ENCODE data around the gene HDGF. TPM values are rescaled to one million over a fixed set of nuclear protein-coding genes. Genes with fewer than 3 reads are reported as not detected.

HDGF gene
- total and polyA plus RNA-seq, 2 experiments from 2014 or later = 106 to 251 TPM

DNA sequence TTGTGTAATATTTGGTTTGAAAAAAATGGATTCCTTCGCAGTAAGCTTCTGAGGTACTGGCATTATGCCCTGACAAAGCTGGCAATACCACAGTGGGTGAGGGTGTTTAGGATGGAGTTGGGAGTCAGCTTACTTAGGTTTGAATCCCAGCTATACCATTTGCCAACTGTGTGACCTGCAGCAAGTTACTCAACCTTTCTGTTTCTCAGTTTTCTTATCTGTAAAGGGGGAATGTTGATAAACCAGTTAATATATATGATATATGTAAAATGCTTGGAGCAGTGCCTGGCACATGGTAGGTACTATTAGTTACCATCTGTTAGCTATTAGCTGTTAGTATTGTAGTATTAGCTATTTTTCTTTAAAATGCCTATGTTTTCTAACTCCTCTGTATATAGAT lies 4.9 kb upstream of the HDGF start:
- Mint-ChIP-seq H3K27me3 (ENCODE audit: insufficient read depth, low read depth, poor library complexity) (peaks cover 14% of the 10 kb centered on the region), H3K36me3 (ENCODE audit: low read depth) (no peaks in the 10 kb centered on the region)

More for the DNA sequence above, 4.9 kb upstream of the HDGF start:
- H2AFZ ChIP-seq = no peak overlapping the region
- H4K20me1 ChIP-seq (replicated peaks; ENCODE audit: insufficient read depth) = no peaks in the 10 kb centered on the region
- H3K4me1 ChIP-seq (ENCODE audit: insufficient read depth) = peaks cover 16% of the 10 kb centered on the region; the same call in 1 of the 2 replicates
- H3K79me2 ChIP-seq (replicated peaks; ENCODE audit: insufficient read depth) = peaks cover 12% of the 10 kb centered on the region
- no peak overlapping the region for H3K27ac ChIP-seq (ENCODE audit: low read depth)
- ATAC-seq (no peak), DNase-seq (ENCODE audit: low spot score) (no peak)
- Mint-ChIP-seq H3K9me3 (no peaks in the 10 kb centered on the region), H3K27ac (no peak overlapping the region), H3K4me1 (peaks cover 11% of the 10 kb centered on the region), H3K4me3 (no peak overlapping the region)
- H3K27me3 ChIP-seq (ENCODE audit: insufficient read depth) = no peaks in the 10 kb centered on the region
- H3K36me3 ChIP-seq (ENCODE audit: insufficient read depth) = no peaks in the 10 kb centered on the region
- no peaks in the 10 kb centered on the region for H3K9me2 ChIP-seq (ENCODE audit: insufficient read depth)
- peaks cover 11% of the 10 kb centered on the region; the same call in 1 of the 2 replicates for H3F3A ChIP-seq (replicated peaks; ENCODE audit: low read depth)
- TF ChIP-seq EZH2phosphoT487 (IDR thresholded peaks at IDR 0.05; ENCODE audit: unreplicated experiment) (no peak), EZH2 (IDR thresholded peaks at IDR 0.05; ENCODE audit: low read depth, unreplicated experiment) (no peak), POLR2AphosphoS5 (IDR thresholded peaks at IDR 0.05; ENCODE audit: low read depth) (no peak), ZNF462 (CRISPR knock-in tag; IDR thresholded peaks at IDR 0.05) (no peak), STAT1 (IDR thresholded peaks at IDR 0.05; ENCODE audit: unreplicated experiment) (no peak), JUNB (IDR thresholded peaks at IDR 0.05; ENCODE audit: unreplicated experiment) (no peak), NANOG (IDR thresholded peaks at IDR 0.05; ENCODE audit: borderline replicate concordance) (no peak), ZNF114 (CRISPR knock-in tag; IDR thresholded peaks at IDR 0.05) (no peak), ZNF331 (CRISPR knock-in tag; IDR thresholded peaks at IDR 0.05; ENCODE audit: low read depth) (no peak), CREB1 (CRISPR knock-in tag; IDR thresholded peaks at IDR 0.05; ENCODE audit: low read depth) (no peak)
- TF ChIP-seq, protein P1, sequence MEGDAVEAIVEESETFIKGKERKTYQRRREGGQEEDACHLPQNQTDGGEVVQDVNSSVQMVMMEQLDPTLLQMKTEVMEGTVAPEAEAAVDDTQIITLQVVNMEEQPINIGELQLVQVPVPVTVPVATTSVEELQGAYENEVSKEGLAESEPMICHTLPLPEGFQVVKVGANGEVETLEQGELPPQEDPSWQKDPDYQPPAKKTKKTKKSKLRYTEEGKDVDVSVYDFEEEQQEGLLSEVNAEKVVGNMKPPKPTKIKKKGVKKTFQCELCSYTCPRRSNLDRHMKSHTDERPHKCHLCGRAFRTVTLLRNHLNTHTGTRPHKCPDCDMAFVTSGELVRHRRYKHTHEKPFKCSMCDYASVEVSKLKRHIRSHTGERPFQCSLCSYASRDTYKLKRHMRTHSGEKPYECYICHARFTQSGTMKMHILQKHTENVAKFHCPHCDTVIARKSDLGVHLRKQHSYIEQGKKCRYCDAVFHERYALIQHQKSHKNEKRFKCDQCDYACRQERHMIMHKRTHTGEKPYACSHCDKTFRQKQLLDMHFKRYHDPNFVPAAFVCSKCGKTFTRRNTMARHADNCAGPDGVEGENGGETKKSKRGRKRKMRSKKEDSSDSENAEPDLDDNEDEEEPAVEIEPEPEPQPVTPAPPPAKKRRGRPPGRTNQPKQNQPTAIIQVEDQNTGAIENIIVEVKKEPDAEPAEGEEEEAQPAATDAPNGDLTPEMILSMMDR (conservative IDR thresholded peaks at IDR 0.05; ENCODE audit: low read depth in 2 of 2) = no peak
- TF ChIP-seq, protein P2, sequence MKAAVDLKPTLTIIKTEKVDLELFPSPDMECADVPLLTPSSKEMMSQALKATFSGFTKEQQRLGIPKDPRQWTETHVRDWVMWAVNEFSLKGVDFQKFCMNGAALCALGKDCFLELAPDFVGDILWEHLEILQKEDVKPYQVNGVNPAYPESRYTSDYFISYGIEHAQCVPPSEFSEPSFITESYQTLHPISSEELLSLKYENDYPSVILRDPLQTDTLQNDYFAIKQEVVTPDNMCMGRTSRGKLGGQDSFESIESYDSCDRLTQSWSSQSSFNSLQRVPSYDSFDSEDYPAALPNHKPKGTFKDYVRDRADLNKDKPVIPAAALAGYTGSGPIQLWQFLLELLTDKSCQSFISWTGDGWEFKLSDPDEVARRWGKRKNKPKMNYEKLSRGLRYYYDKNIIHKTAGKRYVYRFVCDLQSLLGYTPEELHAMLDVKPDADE (IDR thresholded peaks at IDR 0.05) = no peak
- TF ChIP-seq, protein P3, sequence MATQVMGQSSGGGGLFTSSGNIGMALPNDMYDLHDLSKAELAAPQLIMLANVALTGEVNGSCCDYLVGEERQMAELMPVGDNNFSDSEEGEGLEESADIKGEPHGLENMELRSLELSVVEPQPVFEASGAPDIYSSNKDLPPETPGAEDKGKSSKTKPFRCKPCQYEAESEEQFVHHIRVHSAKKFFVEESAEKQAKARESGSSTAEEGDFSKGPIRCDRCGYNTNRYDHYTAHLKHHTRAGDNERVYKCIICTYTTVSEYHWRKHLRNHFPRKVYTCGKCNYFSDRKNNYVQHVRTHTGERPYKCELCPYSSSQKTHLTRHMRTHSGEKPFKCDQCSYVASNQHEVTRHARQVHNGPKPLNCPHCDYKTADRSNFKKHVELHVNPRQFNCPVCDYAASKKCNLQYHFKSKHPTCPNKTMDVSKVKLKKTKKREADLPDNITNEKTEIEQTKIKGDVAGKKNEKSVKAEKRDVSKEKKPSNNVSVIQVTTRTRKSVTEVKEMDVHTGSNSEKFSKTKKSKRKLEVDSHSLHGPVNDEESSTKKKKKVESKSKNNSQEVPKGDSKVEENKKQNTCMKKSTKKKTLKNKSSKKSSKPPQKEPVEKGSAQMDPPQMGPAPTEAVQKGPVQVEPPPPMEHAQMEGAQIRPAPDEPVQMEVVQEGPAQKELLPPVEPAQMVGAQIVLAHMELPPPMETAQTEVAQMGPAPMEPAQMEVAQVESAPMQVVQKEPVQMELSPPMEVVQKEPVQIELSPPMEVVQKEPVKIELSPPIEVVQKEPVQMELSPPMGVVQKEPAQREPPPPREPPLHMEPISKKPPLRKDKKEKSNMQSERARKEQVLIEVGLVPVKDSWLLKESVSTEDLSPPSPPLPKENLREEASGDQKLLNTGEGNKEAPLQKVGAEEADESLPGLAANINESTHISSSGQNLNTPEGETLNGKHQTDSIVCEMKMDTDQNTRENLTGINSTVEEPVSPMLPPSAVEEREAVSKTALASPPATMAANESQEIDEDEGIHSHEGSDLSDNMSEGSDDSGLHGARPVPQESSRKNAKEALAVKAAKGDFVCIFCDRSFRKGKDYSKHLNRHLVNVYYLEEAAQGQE (IDR thresholded peaks at IDR 0.05; ENCODE audit: unreplicated experiment) = no peak
- H3K4me2 ChIP-seq = no peak overlapping the region
- no peak overlapping the region for H3K4me3 ChIP-seq

All from GM23338 (cell line).